ENCODE data around the gene DDR1.
"Not testable (repeated sequence)": the region's sequence is repeated elsewhere in the genome, so short reads cannot be mapped to it uniquely, and the experiment has no call there.

DDR1 gene

DNA sequence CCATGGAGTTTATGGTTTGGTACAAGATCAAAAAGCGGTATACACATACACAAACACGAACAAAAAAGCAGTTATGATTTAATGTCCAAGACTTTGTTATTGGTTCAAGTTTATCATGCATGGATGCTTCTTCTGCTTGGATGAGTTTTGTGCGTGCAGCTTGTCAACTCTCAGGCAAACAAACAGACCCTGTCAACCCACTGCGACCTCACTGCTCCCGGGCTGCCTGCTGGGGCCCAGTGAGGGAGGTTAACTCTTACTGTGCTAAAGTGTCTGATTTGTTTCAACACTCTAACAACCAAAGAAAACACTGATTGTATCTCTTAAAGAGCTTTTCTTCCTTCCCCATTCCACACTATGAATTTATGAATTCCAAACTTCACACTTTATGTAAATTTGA is 26.8 kb upstream of the DDR1 start:
- H3K4me3 ChIP-seq (ENCODE audit: low read depth, low read length), result no peak overlapping the region
- DNase-seq (ENCODE audit: low read depth), result no peak
- TF ChIP-seq POLR2A (IDR thresholded peaks at IDR 0.05; ENCODE audit: extremely low read depth, insufficient read length) (no peak), MYC (IDR thresholded peaks at IDR 0.05; ENCODE audit: low read depth, low read length) (no peak)
- TF ChIP-seq, protein P1, sequence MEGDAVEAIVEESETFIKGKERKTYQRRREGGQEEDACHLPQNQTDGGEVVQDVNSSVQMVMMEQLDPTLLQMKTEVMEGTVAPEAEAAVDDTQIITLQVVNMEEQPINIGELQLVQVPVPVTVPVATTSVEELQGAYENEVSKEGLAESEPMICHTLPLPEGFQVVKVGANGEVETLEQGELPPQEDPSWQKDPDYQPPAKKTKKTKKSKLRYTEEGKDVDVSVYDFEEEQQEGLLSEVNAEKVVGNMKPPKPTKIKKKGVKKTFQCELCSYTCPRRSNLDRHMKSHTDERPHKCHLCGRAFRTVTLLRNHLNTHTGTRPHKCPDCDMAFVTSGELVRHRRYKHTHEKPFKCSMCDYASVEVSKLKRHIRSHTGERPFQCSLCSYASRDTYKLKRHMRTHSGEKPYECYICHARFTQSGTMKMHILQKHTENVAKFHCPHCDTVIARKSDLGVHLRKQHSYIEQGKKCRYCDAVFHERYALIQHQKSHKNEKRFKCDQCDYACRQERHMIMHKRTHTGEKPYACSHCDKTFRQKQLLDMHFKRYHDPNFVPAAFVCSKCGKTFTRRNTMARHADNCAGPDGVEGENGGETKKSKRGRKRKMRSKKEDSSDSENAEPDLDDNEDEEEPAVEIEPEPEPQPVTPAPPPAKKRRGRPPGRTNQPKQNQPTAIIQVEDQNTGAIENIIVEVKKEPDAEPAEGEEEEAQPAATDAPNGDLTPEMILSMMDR (IDR thresholded peaks at IDR 0.05; ENCODE audit: low read depth, low read length), result no peak
- TF ChIP-seq, protein P2, sequence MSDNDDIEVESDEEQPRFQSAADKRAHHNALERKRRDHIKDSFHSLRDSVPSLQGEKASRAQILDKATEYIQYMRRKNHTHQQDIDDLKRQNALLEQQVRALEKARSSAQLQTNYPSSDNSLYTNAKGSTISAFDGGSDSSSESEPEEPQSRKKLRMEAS (IDR thresholded peaks at IDR 0.05; ENCODE audit: low read depth, low read length), result no peak

DNA sequence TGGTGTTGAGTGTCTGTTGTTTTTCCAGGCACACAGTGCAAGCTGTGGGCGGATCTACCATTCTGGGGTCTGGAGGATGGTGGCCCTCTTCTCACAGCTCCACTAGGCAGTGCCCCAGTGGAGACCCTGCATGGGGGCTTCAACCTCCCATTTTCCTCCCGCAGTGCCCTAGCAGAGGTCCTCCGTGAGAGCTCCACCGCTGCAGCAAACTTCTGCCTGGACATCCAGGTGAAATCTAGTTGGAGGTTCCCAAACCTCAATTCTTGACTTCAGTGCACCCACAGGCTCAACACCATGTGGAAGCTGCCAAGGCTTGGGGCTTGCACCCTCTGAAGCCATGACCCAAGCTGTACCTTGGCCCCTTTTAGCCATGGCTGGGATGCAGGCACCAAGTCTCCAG is 24.6 kb upstream of the DDR1 start:
- H3K4me3 ChIP-seq (ENCODE audit: low read depth, low read length); DNase-seq (ENCODE audit: low read depth): not testable (repeated sequence)

DNA sequence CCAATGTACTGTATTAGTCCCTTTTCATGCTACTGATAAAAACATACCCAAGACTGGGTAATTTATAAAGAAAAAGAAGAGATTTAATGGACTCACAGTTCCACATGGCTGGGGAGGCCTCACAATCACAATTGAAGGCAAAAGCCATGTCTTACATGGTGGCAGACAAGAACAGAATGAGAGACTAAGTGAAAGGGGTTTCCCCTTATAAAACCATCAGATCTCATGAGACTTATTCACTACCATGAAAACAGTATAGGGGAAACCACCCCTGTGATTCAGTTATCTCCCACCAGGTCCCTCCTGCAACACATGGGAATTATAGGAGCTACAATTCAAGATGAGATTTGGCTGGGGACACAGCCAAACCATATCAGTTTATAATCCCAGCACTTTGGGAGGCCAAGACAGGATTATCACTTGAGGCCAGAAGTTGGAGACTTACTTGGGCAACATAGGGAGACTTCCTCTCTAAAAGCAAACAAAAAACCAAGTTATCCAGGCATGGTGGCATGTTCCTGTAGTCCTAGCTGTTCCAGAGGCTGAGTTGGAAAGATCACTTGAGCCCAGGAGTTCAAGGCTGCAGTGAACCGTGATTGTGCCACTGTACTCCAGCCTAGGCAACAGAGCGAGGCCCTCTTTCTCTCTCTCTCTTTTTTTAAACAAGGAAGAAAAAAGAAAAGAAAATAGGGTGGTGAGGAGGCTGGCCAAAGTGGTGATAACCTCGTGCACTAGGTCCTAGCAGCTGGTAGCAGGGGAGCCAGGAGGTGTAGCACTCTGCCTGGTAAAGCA is 22.9 kb upstream of the DDR1 start:
- TF ChIP-seq, protein P1 (IDR thresholded peaks at IDR 0.05; ENCODE audit: low read depth, low read length), result no peak
- TF ChIP-seq, protein P2 (IDR thresholded peaks at IDR 0.05; ENCODE audit: low read depth, low read length), result no peak
- TF ChIP-seq POLR2A (IDR thresholded peaks at IDR 0.05; ENCODE audit: extremely low read depth, insufficient read length) (no peak), MYC (IDR thresholded peaks at IDR 0.05; ENCODE audit: low read depth, low read length) (no peak)
- no peak overlapping the region for H3K4me3 ChIP-seq (ENCODE audit: low read depth, low read length)
- no peak for DNase-seq (ENCODE audit: low read depth)

GRCh38 chr6:30862156-30862875 is 22.0 kb upstream of the DDR1 start:
- no peak for DNase-seq (ENCODE audit: low read depth)
- TF ChIP-seq, protein P1 (IDR thresholded peaks at IDR 0.05; ENCODE audit: low read depth, low read length), result no peak
- TF ChIP-seq, protein P2 (IDR thresholded peaks at IDR 0.05; ENCODE audit: low read depth, low read length), result no peak
- TF ChIP-seq POLR2A (IDR thresholded peaks at IDR 0.05; ENCODE audit: extremely low read depth, insufficient read length) (no peak), MYC (IDR thresholded peaks at IDR 0.05; ENCODE audit: low read depth, low read length) (no peak)

GRCh38 chr6:30864325-30864724 is 20.0 kb upstream of the DDR1 start:
- TF ChIP-seq, protein P2 (IDR thresholded peaks at IDR 0.05; ENCODE audit: low read depth, low read length), result no peak
- TF ChIP-seq, protein P1 (IDR thresholded peaks at IDR 0.05; ENCODE audit: low read depth, low read length), result no peak
- TF ChIP-seq POLR2A (IDR thresholded peaks at IDR 0.05; ENCODE audit: extremely low read depth, insufficient read length) (no peak), MYC (IDR thresholded peaks at IDR 0.05; ENCODE audit: low read depth, low read length) (no peak)
- DNase-seq (ENCODE audit: low read depth), result no peak

More at GRCh38 chr6:30862156-30862875, 22.0 kb upstream of the DDR1 start:
- H3K4me3 ChIP-seq (ENCODE audit: low read depth, low read length), result no peak overlapping the region

DNA sequence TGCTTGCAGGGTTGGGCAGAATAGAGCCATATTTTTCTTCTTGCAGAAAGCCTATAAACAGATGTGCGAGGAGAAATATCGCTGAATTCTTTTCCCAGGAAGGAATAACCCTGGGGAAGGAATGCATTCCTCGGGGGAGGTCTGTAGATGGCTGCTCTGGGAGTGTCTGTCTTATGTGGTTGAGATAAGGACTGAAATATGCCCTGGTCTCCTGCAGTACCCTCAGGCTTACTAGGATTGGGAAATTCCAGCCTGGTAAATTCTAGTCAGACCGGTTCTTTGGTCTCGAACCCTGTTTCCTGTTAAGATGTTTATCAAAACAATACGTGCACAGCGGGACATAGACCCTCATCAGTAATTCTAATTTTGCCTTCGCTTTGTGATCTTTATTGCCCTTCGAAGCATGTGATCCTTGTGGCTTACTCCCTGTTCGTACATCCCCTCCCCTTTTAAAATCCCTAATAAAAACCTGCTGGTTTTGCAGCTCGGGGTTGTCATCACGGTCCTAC is 15.0 kb upstream of the DDR1 start:
- not testable (repeated sequence) for H3K4me3 ChIP-seq (ENCODE audit: low read depth, low read length); DNase-seq (ENCODE audit: low read depth)

More at GRCh38 chr6:30864325-30864724, 20.0 kb upstream of the DDR1 start:
- no peak overlapping the region for H3K4me3 ChIP-seq (ENCODE audit: low read depth, low read length)

Measured in NB4 (cell line).